ENCODE measurements around the gene NPY. TPM values are rescaled to one million over a fixed set of nuclear protein-coding genes. Genes with fewer than 3 reads are reported as not detected.

The NPY gene
- total RNA-seq, 1 donor from 2014 or later, result not detected

GRCh38 chr7:24340727-24341126 lies 56.7 kb downstream of the NPY start:
- H3K4me3 ChIP-seq (ENCODE audit: low read depth, low read length), result no peak overlapping the region
- DNase-seq (ENCODE audit: low read depth), result no peak
- H3K36me3 ChIP-seq (ENCODE audit: control insufficient read depth, insufficient read depth, low read length), result no peaks in the 10 kb centered on the region
- TF ChIP-seq CTCF (IDR thresholded peaks at IDR 0.05; ENCODE audit: insufficient read depth, low read length, poor library complexity, severe bottlenecking), result no peak
- peaks cover 4% of the 10 kb centered on the region for H3K27me3 ChIP-seq (ENCODE audit: control insufficient read depth, insufficient read depth, low read length)

All from kidney epithelial cell (primary cell).